ENCODE data around the gene GPR152. TPM values are rescaled to one million over a fixed set of nuclear protein-coding genes. Genes with fewer than 3 reads are reported as not detected.

GPR152 gene
- polyA plus RNA-seq, 3 donors: not detected

GRCh38 chr11:67431346-67432249, 20.9 kb downstream of the GPR152 start:
- Histone ChIP-seq H3K36me3 (replicated peaks in 1 of 2; ENCODE audit: control insufficient read depth in 1 of 2, insufficient read depth in 2 of 2, low read length in 2 of 2) (peaks cover 44 to 61% of the 10 kb centered on the region in 2 donors), H3K4me3 (replicated peaks in 1 of 3; ENCODE audit: low read depth in 2 of 3, low read length in 3 of 3) (no peak overlapping the region), H3K27me3 (ENCODE audit: control insufficient read depth in 2 of 2, insufficient read depth in 2 of 2, low read length in 2 of 2) (no peaks in the 10 kb centered on the region), H2AFZ (ENCODE audit: insufficient read depth, low read depth, low read length, poor library complexity, severe bottlenecking) (no peak overlapping the region), H3K4me2 (replicated peaks; ENCODE audit: extremely low read depth, low read length, poor library complexity, severe bottlenecking) (no peak overlapping the region), H3K9ac (ENCODE audit: insufficient read depth, low read length, poor library complexity, severe bottlenecking) (no peak overlapping the region), H3K79me2 (ENCODE audit: insufficient read depth, low read length) (peaks cover 16% of the 10 kb centered on the region), H3K27ac (ENCODE audit: low read depth in 1 of 2, low read length in 2 of 2) (no peak overlapping the region), H4K20me1 (ENCODE audit: insufficient read depth, low read length) (peaks cover 33% of the 10 kb centered on the region), H3K4me1 (ENCODE audit: control insufficient read depth in 1 of 2, insufficient read depth in 2 of 2, low read length in 2 of 2) (peaks cover 21 to 24% of the 10 kb centered on the region in 2 donors), H3K9me3 (replicated peaks in 1 of 2; ENCODE audit: control insufficient read depth in 1 of 2, insufficient read depth in 1 of 2, low read length in 2 of 2) (no peaks in the 10 kb centered on the region)
- Mint-ChIP-seq H3K27me3 (ENCODE audit: low read depth in 3 of 3) (no peaks in the 10 kb centered on the region), H3K27ac (peak overlapping the region in 3 of 7 donors; percentile 60 to 77 (median 76)), H3K36me3 (peaks cover 35 to 57% of the 10 kb centered on the region in 2 donors), H3K4me1 (peaks cover 22% of the 10 kb centered on the region), H3K4me3 (no peak overlapping the region), H3K9me3 (peaks cover 0 to 2% (median 0%) of the 10 kb centered on the region in 7 donors)
- TF ChIP-seq CTCF (IDR thresholded peaks at IDR 0.05): no peak
- DNase-seq: no peak
- 94% methylated on average over 12 of the region's 24 CpGs for WGBS (ENCODE audit: insufficient coverage)
- intact Hi-C loops (cut with micrococcal nuclease): no loop called here

GRCh38 chr11:67429722-67430121, 22.8 kb downstream of the GPR152 start:
- no peaks in the 10 kb centered on the region for H3K27me3 ChIP-seq (ENCODE audit: control insufficient read depth in 2 of 2, insufficient read depth in 2 of 2, low read length in 2 of 2)
- peaks cover 16 to 20% of the 10 kb centered on the region in 2 donors for H3K4me1 ChIP-seq (ENCODE audit: control insufficient read depth in 1 of 2, insufficient read depth in 2 of 2, low read length in 2 of 2)
- H3K9ac ChIP-seq (ENCODE audit: insufficient read depth, low read length, poor library complexity, severe bottlenecking): no peak overlapping the region
- no peaks in the 10 kb centered on the region for H3K9me3 ChIP-seq (replicated peaks in 1 of 2; ENCODE audit: control insufficient read depth in 1 of 2, insufficient read depth in 1 of 2, low read length in 2 of 2)
- H3K27me3 Mint-ChIP-seq (ENCODE audit: low read depth in 3 of 3): peaks cover 0 to 3% (median 0%) of the 10 kb centered on the region in 3 donors
- peaks cover 16% of the 10 kb centered on the region for H3K4me1 Mint-ChIP-seq
- H3K79me2 ChIP-seq (ENCODE audit: insufficient read depth, low read length): peaks cover 16% of the 10 kb centered on the region
- H3K4me3 Mint-ChIP-seq: no peak overlapping the region
- WGBS (ENCODE audit: insufficient coverage): 93% methylated on average over 3 of the region's 11 CpGs
- no peak overlapping the region for H3K4me2 ChIP-seq (replicated peaks; ENCODE audit: extremely low read depth, low read length, poor library complexity, severe bottlenecking)
- TF ChIP-seq CTCF (IDR thresholded peaks at IDR 0.05): no peak
- H3K4me3 ChIP-seq (replicated peaks in 1 of 3; ENCODE audit: low read depth in 2 of 3, low read length in 3 of 3): peak overlapping the region in 1 of 3 experiments; percentile 93
- H3K27ac Mint-ChIP-seq: peak overlapping the region in 3 of 7 donors; percentile 10 to 20 (median 12)
- peaks cover 37 to 42% of the 10 kb centered on the region in 2 donors for H3K36me3 ChIP-seq (replicated peaks in 1 of 2; ENCODE audit: control insufficient read depth in 1 of 2, insufficient read depth in 2 of 2, low read length in 2 of 2)
- peaks cover 14% of the 10 kb centered on the region for H4K20me1 ChIP-seq (ENCODE audit: insufficient read depth, low read length)
- peaks cover 0 to 2% (median 0%) of the 10 kb centered on the region in 7 donors for H3K9me3 Mint-ChIP-seq
- intact Hi-C loops (cut with micrococcal nuclease): loop anchor here (2.0 to 5.0 kb wide), 4 partner anchors 35 to 78 kb away; partner anchors contain the start of genes CDK2AP2 (in 1 of the 2), PITPNM1 (in 1 of the 2), RAD9A (in 1 of the 2) and TMEM134 (in 1 of the 2)
- H2AFZ ChIP-seq (ENCODE audit: insufficient read depth, low read depth, low read length, poor library complexity, severe bottlenecking): no peak overlapping the region
- peaks cover 29 to 47% of the 10 kb centered on the region in 2 donors for H3K36me3 Mint-ChIP-seq
- no peak for DNase-seq
- H3K27ac ChIP-seq (ENCODE audit: low read depth in 1 of 2, low read length in 2 of 2): no peak overlapping the region

Measured in CD14-positive monocyte (primary cell).